Measurements from ENCODE around the gene GFRAL. TPM values are rescaled to one million over a fixed set of nuclear protein-coding genes. Genes with fewer than 3 reads are reported as not detected.

The GFRAL gene
- total RNA-seq, 2 donors from 2014 or later, result not detected

DNA sequence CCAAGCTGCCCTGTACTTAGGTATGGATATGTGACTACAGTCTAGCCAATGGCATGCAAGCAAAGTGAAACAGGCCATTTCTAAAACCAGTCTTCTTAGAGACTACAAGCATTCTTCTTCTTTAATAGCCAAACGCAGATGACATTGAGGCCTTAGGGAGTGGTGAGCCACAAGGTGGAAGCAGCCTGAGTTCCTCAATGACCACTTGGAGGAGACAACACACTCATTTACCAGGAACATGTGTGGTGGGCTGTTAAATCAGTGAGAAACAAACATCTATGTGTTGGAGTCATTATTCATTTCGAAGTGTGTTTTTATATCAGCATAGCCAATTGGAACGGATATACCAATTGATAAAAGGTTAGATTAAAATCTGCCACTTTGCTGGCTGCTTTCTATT, 122.0 kb downstream of the GFRAL start:
- DNase-seq (peak in 1 of 4 donors; percentile 6), ATAC-seq (no peak)
- no peak for TF ChIP-seq POLR2A (IDR thresholded peaks at IDR 0.05)
- TF ChIP-seq CTCF (IDR thresholded peaks at IDR 0.05), result no peak
- intact Hi-C loops (cut with DNase I), result loop anchor here (10.0 kb wide), 1 partner anchor 506 kb away; no protein-coding TSS in a partner anchor
- WGBS, 2 donors, result 42 to 52% methylated on average over 3 of the region's 3 CpGs
- peaks cover 5% of the 10 kb centered on the region for H3K4me1 ChIP-seq
- no peaks in the 10 kb centered on the region for H3K36me3 ChIP-seq (replicated peaks in 1 of 2; ENCODE audit: insufficient read depth in 1 of 2, low read depth in 2 of 2)
- no peak overlapping the region for H3K27ac ChIP-seq
- H3K4me3 ChIP-seq, result no peak overlapping the region
- H3K9me3 ChIP-seq, result no peaks in the 10 kb centered on the region
- H3K27me3 ChIP-seq, result no peaks in the 10 kb centered on the region

DNA sequence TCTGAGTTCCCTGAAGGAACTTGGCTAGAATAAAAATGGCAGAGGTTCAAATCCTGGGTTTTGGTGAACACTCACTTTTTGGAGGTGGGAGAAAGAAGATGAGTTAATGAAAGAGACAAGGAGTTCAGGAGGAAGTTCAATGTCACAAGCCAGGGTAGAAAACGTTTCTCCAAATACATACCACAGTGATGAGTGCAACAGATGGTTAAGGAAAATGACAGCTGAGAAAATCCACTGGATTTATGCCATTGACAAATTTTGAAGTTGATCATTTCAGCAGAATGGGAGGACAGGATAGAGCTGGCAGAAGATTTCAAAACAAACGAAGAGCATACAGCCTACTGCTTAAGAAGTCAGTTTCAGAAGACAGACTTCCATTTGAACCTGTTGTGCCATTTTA, 122.7 kb downstream of the GFRAL start:
- DNase-seq, result no peak
- intact Hi-C loops (cut with DNase I), result no loop called here
- ATAC-seq, result no peak
- 43 to 45% methylated on average over 2 of the region's 2 CpGs for WGBS, 2 donors
- Histone ChIP-seq H3K4me1 (peaks cover 5% of the 10 kb centered on the region), H3K27ac (no peak overlapping the region), H3K4me3 (no peak overlapping the region), H3K36me3 (replicated peaks in 1 of 2; ENCODE audit: insufficient read depth in 1 of 2, low read depth in 2 of 2) (no peaks in the 10 kb centered on the region), H3K27me3 (no peaks in the 10 kb centered on the region), H3K9me3 (no peaks in the 10 kb centered on the region)
- TF ChIP-seq CTCF (IDR thresholded peaks at IDR 0.05), result no peak
- no peak for TF ChIP-seq POLR2A (IDR thresholded peaks at IDR 0.05)

Other genes starting within 250 kb of the GFRAL start
- gene HCRTR2, start 153.0 kb upstream of the GFRAL start, total RNA-seq, result not detected

Data from body of pancreas (tissue), 4 donors.